H9 (cell line): Measurements from ENCODE around the gene PMS1. TPM values are rescaled to one million over a fixed set of nuclear protein-coding genes. Genes with fewer than 3 reads are reported as not detected.
"Not testable (repeated sequence)": the region's sequence is repeated elsewhere in the genome, so short reads cannot be mapped to it uniquely, and the experiment has no call there.

ENCODE experiments used
- DNase-seq: peaks from one replicate; pipeline ENCODE4 v3.0.0-alpha.2; 2017
- H2AFZ ChIP-seq: one replicate; pipeline ENCODE4 v1.6.1; 2013; ENCODE audit warnings: mild to moderate bottlenecking, low read length, control low read depth, moderate library complexity
- H2AK5ac ChIP-seq: 2 replicates; pipeline ENCODE4 v1.6.1; 2013; ENCODE audit warnings: low read length, control low read depth, mixed read lengths; ENCODE audit not compliant: insufficient read length
- H2BK120ac ChIP-seq: one replicate; pipeline ENCODE4 v1.6.1; 2013; ENCODE audit warnings: low read depth, mild to moderate bottlenecking, low read length, control low read depth, inconsistent platforms; ENCODE audit not compliant: poor library complexity, severe bottlenecking
- H2BK12ac ChIP-seq: 2 replicates; pipeline ENCODE4 v1.6.1; 2013; ENCODE audit warnings: low read length, control low read depth, mixed read lengths, low read depth; ENCODE audit not compliant: insufficient read length
- H2BK15ac ChIP-seq: 2 replicates; pipeline ENCODE4 v1.6.1; 2013; ENCODE audit warnings: low read depth, low read length, control low read depth
- H2BK20ac ChIP-seq: one replicate; pipeline ENCODE4 v1.6.1; 2013; ENCODE audit warnings: low read depth, mild to moderate bottlenecking, low read length, control low read depth, inconsistent platforms; ENCODE audit not compliant: poor library complexity, severe bottlenecking
- H2BK5ac ChIP-seq: 2 replicates; pipeline ENCODE4 v1.6.1; 2013; ENCODE audit warnings: low read length, control low read depth, mixed read lengths; ENCODE audit not compliant: insufficient read length
- H3K14ac ChIP-seq: 2 replicates; pipeline ENCODE4 v1.6.1; 2013; ENCODE audit warnings: low read length, control low read depth; ENCODE audit not compliant: insufficient read depth
- H3K18ac ChIP-seq: 2 replicates; pipeline ENCODE4 v1.6.1; 2013; ENCODE audit warnings: low read depth, mild to moderate bottlenecking, mixed read lengths, low read length, control low read depth; ENCODE audit not compliant: insufficient read length
- H3K23ac ChIP-seq: 2 replicates; pipeline ENCODE4 v1.6.1; 2013; ENCODE audit warnings: low read length, control low read depth, mixed read lengths, low read depth; ENCODE audit not compliant: insufficient read length
- H3K23me2 ChIP-seq: 2 replicates; pipeline ENCODE4 v1.6.1; 2013; ENCODE audit warnings: low read depth, mild to moderate bottlenecking, mixed read lengths, low read length, control low read depth; ENCODE audit not compliant: insufficient read length, poor library complexity, severe bottlenecking
- H3K27ac ChIP-seq: 2 replicates; pipeline ENCODE4 v1.5.1; 2013; ENCODE audit warnings: low read length, control low read depth, mixed read lengths, low read depth; ENCODE audit not compliant: insufficient read length
- H3K27me3 ChIP-seq: 2 replicates; pipeline ENCODE4 v1.6.1; 2013; ENCODE audit warnings: low read length, control low read depth, inconsistent platforms; ENCODE audit not compliant: insufficient read depth
- H3K4ac ChIP-seq: 2 replicates; pipeline ENCODE4 v1.6.1; 2013; ENCODE audit warnings: low read depth, mild to moderate bottlenecking, control low read depth, inconsistent platforms, low read length, moderate library complexity
- H3K4me1 ChIP-seq: 2 replicates; pipeline ENCODE4 v1.6.1; 2013; ENCODE audit warnings: low read length, control low read depth, inconsistent platforms; ENCODE audit not compliant: insufficient read depth
- H3K4me2 ChIP-seq: 2 replicates; pipeline ENCODE4 v1.6.1; 2013; ENCODE audit warnings: low read length, control low read depth, mixed read lengths; ENCODE audit not compliant: insufficient read length, insufficient read depth
- H3K56ac ChIP-seq: 2 replicates; pipeline ENCODE4 v1.6.1; 2013; ENCODE audit warnings: low read depth, mild to moderate bottlenecking, mixed read lengths, low read length, control low read depth; ENCODE audit not compliant: insufficient read length
- H3K79me1 ChIP-seq: 2 replicates; pipeline ENCODE4 v1.6.1; 2013; ENCODE audit warnings: low read depth, mild to moderate bottlenecking, moderate library complexity, low read length, control low read depth, inconsistent platforms; ENCODE audit not compliant: insufficient read depth, poor library complexity, severe bottlenecking
- H3K79me2 ChIP-seq: 2 replicates; pipeline ENCODE4 v1.6.1; 2013; ENCODE audit warnings: low read length, control low read depth, inconsistent platforms; ENCODE audit not compliant: insufficient read depth
- H3K9ac ChIP-seq: 2 replicates; pipeline ENCODE4 v1.6.1; 2013; ENCODE audit warnings: low read length, control low read depth, mixed read lengths; ENCODE audit not compliant: insufficient read length; ENCODE audit errors: extremely low read depth
- H3K9me3 ChIP-seq: one replicate; pipeline ENCODE4 v1.6.1; 2013; ENCODE audit warnings: low read depth, low read length, inconsistent platforms; ENCODE audit not compliant: control insufficient read depth
- H3T11ph ChIP-seq: one replicate; pipeline ENCODE4 v1.6.1; 2013; ENCODE audit warnings: mild to moderate bottlenecking, low read length, control low read depth, inconsistent platforms
- H4K20me1 ChIP-seq: one replicate; pipeline ENCODE4 v1.6.1; 2013; ENCODE audit not compliant: control insufficient read depth, insufficient read length, insufficient read depth
- H4K5ac ChIP-seq: 2 replicates; pipeline ENCODE4 v1.6.1; 2013; ENCODE audit warnings: low read depth, mild to moderate bottlenecking, mixed read lengths, low read length, control low read depth; ENCODE audit not compliant: insufficient read length
- H4K8ac ChIP-seq: replicated peaks from 2 replicates; pipeline ENCODE4 v1.6.1; 2013; ENCODE audit warnings: low read length, control low read depth, mixed read lengths, low read depth; ENCODE audit not compliant: insufficient read length
- H4K91ac ChIP-seq: 2 replicates; pipeline ENCODE4 v1.6.1; 2013; ENCODE audit warnings: low read depth, mild to moderate bottlenecking, moderate library complexity, mixed read lengths, low read length, control low read depth; ENCODE audit not compliant: insufficient read length
- H3K27ac Mint-ChIP-seq, 3 experiments: 2 replicates in 2 of 3; 3 replicates in 1 of 3; pipeline ENCODE4 v1.8.0; 2020 to 2021; ENCODE audit warnings: mixed read lengths in 3 of 3, mild to moderate bottlenecking in 1 of 3, moderate library complexity in 1 of 3
- H3K27me3 Mint-ChIP-seq: 2 replicates; pipeline ENCODE4 v1.8.0; 2021; ENCODE audit warnings: low read depth, mild to moderate bottlenecking, moderate library complexity, mixed read lengths
- H3K36me3 Mint-ChIP-seq, 3 experiments: 2 replicates in 2 of 3; 3 replicates in 1 of 3; pipeline ENCODE4 v1.8.0; 2020 to 2021; ENCODE audit warnings: low read depth in 3 of 3, mixed read lengths in 3 of 3; ENCODE audit not compliant: insufficient read depth in 1 of 3
- H3K4me1 Mint-ChIP-seq, 2 experiments: 2 replicates each; pipeline ENCODE4 v1.8.0; 2020; ENCODE audit warnings: mixed read lengths in 2 of 2
- H3K4me3 Mint-ChIP-seq, 2 experiments: 2 replicates in 1 of 2; 3 replicates in 1 of 2; pipeline ENCODE4 v1.8.0; 2020 to 2021; ENCODE audit warnings: mild to moderate bottlenecking in 2 of 2, mixed read lengths in 2 of 2, moderate library complexity in 1 of 2
- H3K9me3 Mint-ChIP-seq, 2 experiments: 2 replicates in 1 of 2; 3 replicates in 1 of 2; pipeline ENCODE4 v1.8.0; 2020; ENCODE audit warnings: mild to moderate bottlenecking in 2 of 2, mixed read lengths in 2 of 2, moderate library complexity in 1 of 2
- WGBS: extraction: QIAGEN DNeasy Blood & Tissue Kit; methylation state at CpG from one replicate; pipeline ENCODE4 v1.1.7; 2013; ENCODE audit warnings: missing lambda C conversion rate, low lambda C conversion rate, mixed read lengths; ENCODE audit not compliant: insufficient read length; ENCODE audit errors: extremely low coverage; 5-methylcytosine and 5-hydroxymethylcytosine counted together
- total RNA-seq: library from RNA; stranded (reverse); gene quantifications from 2 replicates; pipeline ENCODE4 v1.2.1, GENCODE V29; 2021
- TF ChIP-seq, protein P1 (sequence below): fragments of 200-600 bp; sonication (generic); conservative IDR thresholded peaks from 3 replicates; pipeline ENCODE4 v1.8.0; 2021; ENCODE audit warnings: antibody characterized with exemption, mild to moderate bottlenecking

PMS1 gene
- total RNA-seq, 1 experiment from 2014 or later, result 47.2 TPM

DNA sequence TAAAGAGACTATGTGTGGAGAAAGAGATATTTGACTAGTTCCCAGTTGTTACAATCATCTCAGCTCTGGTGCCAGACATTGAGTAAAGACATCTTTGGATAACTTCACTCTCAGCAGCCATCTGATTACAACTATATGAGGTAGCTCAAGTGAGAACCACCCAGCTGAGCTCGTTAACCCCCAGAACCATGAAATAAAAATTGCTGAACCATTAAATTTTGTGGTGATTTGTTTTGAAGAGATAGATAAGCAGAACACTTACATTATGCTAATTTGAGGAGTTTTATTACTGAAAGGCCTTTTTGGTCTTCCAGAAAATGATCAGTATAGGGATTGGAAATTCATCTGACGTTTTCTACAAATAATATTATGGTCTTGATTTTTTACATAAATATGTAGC lies 101.1 kb downstream of the PMS1 start:
- H3K4me2 ChIP-seq, result no peak overlapping the region
- Mint-ChIP-seq H3K27ac (no peak overlapping the region), H3K4me3 (no peak overlapping the region), H3K36me3 (0 out of 7 replicates have a peak, but pooled peaks cover 0 to 1% (median 0%) of the 10 kb centered on the region in 3 experiments), H3K4me1 (peaks cover 5% of the 10 kb centered on the region in 2 experiments; a peak in 3 of 4 replicates), H3K9me3 (no peaks in the 10 kb centered on the region), H3K27me3 (no peaks in the 10 kb centered on the region; the same call in 1 of the 2 replicates)
- H3T11ph ChIP-seq, result no peak overlapping the region
- no peaks in the 10 kb centered on the region for H3K9me3 ChIP-seq
- no peak overlapping the region for H3K4ac ChIP-seq
- H4K8ac ChIP-seq, result no peak overlapping the region
- H3K27me3 ChIP-seq, result no peaks in the 10 kb centered on the region
- no peaks in the 10 kb centered on the region for H3K23me2 ChIP-seq
- no peak overlapping the region for H2BK15ac ChIP-seq
- no CpG with 5 or more reads among the region's 2 CpGs for WGBS
- H3K56ac ChIP-seq, result no peak overlapping the region
- H3K14ac ChIP-seq, result no peak overlapping the region
- no peak overlapping the region for H3K27ac ChIP-seq
- H2BK20ac ChIP-seq, result no peak overlapping the region
- H3K4me1 ChIP-seq, result no peaks in the 10 kb centered on the region
- no peak overlapping the region for H4K5ac ChIP-seq
- H3K79me1 ChIP-seq, result no peaks in the 10 kb centered on the region
- H3K79me2 ChIP-seq, result no peaks in the 10 kb centered on the region
- H3K23ac ChIP-seq, result no peak overlapping the region
- TF ChIP-seq, protein P1, sequence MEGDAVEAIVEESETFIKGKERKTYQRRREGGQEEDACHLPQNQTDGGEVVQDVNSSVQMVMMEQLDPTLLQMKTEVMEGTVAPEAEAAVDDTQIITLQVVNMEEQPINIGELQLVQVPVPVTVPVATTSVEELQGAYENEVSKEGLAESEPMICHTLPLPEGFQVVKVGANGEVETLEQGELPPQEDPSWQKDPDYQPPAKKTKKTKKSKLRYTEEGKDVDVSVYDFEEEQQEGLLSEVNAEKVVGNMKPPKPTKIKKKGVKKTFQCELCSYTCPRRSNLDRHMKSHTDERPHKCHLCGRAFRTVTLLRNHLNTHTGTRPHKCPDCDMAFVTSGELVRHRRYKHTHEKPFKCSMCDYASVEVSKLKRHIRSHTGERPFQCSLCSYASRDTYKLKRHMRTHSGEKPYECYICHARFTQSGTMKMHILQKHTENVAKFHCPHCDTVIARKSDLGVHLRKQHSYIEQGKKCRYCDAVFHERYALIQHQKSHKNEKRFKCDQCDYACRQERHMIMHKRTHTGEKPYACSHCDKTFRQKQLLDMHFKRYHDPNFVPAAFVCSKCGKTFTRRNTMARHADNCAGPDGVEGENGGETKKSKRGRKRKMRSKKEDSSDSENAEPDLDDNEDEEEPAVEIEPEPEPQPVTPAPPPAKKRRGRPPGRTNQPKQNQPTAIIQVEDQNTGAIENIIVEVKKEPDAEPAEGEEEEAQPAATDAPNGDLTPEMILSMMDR, result no peak
- no peak overlapping the region for H2AK5ac ChIP-seq
- no peak overlapping the region for H3K18ac ChIP-seq
- no peak overlapping the region for H2BK120ac ChIP-seq
- no peak for DNase-seq
- no peak overlapping the region for H2BK12ac ChIP-seq
- H4K91ac ChIP-seq, result no peak overlapping the region
- H2BK5ac ChIP-seq, result no peak overlapping the region
- no peaks in the 10 kb centered on the region for H4K20me1 ChIP-seq
- H2AFZ ChIP-seq, result no peak overlapping the region
- H3K9ac ChIP-seq, result no peak overlapping the region

DNA sequence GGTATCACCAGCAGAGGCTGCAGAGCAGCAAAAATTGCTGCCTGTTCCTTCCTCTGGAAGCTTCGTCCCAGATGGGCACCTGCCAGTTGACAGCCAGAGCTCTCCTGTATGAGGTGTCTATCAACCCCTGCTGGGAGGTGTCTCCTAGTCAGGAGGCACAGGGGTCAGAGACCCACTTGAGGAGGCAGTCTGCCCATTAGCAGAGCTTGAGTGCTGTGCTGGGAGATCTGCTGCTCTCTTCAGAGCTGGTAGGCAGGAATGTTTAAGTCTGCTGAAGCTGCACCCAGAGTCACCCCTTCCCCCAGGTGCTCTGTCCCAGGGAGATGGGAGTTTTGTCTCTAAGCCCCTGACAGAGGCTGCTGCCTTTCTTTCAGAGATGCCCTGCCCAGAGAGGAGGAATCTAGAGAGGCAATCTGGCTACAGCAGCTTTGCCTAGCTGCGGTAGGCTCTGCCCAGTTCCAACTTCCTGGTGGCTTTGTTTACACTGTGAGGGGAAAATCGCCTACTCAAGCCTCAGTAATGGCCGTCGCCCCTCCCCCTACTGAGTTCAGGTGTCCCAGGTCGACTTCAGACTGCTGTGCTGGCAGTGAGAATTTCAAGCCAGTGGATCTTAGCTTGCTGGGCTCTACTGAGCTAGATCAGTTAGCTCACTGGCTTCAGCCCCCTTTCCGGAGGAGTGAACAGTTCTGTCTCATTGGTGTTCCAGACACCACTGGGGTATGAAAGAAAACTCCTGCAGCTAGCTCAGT lies 108.5 kb downstream of the PMS1 start:
- not testable (repeated sequence) for H2BK15ac ChIP-seq, H3K9ac ChIP-seq, H3T11ph ChIP-seq, H3K79me2 ChIP-seq, H3K56ac ChIP-seq, H3K4ac ChIP-seq, H3K18ac ChIP-seq, H3K27me3 ChIP-seq, H4K20me1 ChIP-seq, H3K23me2 ChIP-seq, H3K27me3 Mint-ChIP-seq, H4K5ac ChIP-seq, H3K79me1 ChIP-seq, H3K23ac ChIP-seq, H3K4me1 Mint-ChIP-seq, H2BK120ac ChIP-seq, H2BK12ac ChIP-seq, H3K36me3 Mint-ChIP-seq, H2AK5ac ChIP-seq, H3K4me1 ChIP-seq, H3K9me3 ChIP-seq, H3K4me2 ChIP-seq, H2BK5ac ChIP-seq, H3K27ac ChIP-seq, H3K9me3 Mint-ChIP-seq, H3K14ac ChIP-seq, H4K8ac ChIP-seq, H2AFZ ChIP-seq, H2BK20ac ChIP-seq, H3K4me3 Mint-ChIP-seq, H4K91ac ChIP-seq
- DNase-seq, result peak; percentile 59
- H3K27ac Mint-ChIP-seq, result peak overlapping the region in 2 of 3 experiments; percentile 87 to 91; a peak in 4 of 7 replicates
- WGBS, result no CpG with 5 or more reads among the region's 7 CpGs
